ENCODE measurements around the gene SLC44A1. TPM values are rescaled to one million over a fixed set of nuclear protein-coding genes. Genes with fewer than 3 reads are reported as not detected.

Gene SLC44A1
- total and polyA plus RNA-seq, 12 donors = 6.8 to 73.1 (median 36.3) TPM

DNA sequence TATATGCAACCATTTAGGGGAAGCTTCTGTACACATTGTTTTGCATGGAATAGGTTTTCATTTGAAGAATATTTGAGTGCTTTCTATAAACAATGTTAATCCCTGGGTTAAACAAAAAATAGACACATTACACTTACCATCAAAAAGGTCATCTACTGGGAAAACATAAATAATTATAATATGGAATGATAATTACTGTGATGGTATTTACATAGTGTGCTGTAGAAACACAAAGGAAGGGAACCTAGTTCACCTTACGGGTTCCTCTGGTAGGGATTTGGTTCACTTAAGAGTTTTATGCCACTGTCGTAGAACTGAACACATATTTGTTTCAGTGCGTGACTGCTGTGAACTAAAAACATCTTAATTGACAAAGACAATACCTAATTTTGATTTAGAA lies 44.9 kb downstream of the SLC44A1 start:
- H3K4me1 ChIP-seq (replicated peaks in 1 of 2) = peaks cover 4 to 15% of the 10 kb centered on the region in 2 donors
- H3K27ac ChIP-seq = no peak overlapping the region
- intact Hi-C loops (cut with DNase I) = no loop called here
- WGBS, 4 donors = 90 to 99% (median 97%) methylated on average over 3 of the region's 3 CpGs
- no peak for DNase-seq
- no peak overlapping the region for H3K4me3 ChIP-seq
- H3K9me3 ChIP-seq (replicated peaks in 1 of 3) = no peaks in the 10 kb centered on the region
- no peak for TF ChIP-seq POLR2A (IDR thresholded peaks at IDR 0.05)
- TF ChIP-seq, protein P1, sequence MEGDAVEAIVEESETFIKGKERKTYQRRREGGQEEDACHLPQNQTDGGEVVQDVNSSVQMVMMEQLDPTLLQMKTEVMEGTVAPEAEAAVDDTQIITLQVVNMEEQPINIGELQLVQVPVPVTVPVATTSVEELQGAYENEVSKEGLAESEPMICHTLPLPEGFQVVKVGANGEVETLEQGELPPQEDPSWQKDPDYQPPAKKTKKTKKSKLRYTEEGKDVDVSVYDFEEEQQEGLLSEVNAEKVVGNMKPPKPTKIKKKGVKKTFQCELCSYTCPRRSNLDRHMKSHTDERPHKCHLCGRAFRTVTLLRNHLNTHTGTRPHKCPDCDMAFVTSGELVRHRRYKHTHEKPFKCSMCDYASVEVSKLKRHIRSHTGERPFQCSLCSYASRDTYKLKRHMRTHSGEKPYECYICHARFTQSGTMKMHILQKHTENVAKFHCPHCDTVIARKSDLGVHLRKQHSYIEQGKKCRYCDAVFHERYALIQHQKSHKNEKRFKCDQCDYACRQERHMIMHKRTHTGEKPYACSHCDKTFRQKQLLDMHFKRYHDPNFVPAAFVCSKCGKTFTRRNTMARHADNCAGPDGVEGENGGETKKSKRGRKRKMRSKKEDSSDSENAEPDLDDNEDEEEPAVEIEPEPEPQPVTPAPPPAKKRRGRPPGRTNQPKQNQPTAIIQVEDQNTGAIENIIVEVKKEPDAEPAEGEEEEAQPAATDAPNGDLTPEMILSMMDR (IDR thresholded peaks at IDR 0.05) = no peak
- no peaks in the 10 kb centered on the region for H3K36me3 ChIP-seq (replicated peaks in 1 of 2)
- H3K27me3 ChIP-seq = no peaks in the 10 kb centered on the region

DNA sequence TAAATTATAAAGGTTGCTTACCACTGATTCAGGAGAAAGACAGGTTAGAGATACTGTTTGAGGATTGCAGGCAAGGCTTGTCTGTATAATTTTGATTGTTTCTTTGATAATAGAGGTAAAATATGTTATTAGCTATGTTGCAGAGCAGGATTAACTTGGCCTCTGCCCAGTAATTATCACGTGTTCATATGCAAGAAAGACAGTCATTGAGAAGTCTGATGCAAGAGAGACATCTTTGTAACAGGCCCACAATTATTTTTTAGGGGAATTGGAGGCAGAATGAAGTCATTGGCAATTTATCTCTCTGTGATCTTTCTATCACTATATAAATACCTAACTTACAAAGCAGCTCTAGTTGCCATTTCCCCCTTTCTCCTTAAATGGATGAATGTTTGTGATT lies 46.0 kb downstream of the SLC44A1 start:
- peak in 2 of 7 donors; percentile 22 to 47 for DNase-seq
- 29 to 36% (median 31%) methylated on average over 1 of the region's 1 CpG for WGBS, 4 donors
- peaks cover 4 to 15% of the 10 kb centered on the region in 2 donors for H3K4me1 ChIP-seq (replicated peaks in 1 of 2)
- H3K27ac ChIP-seq = peak overlapping the region in 2 of 5 donors; percentile 12 to 62
- no peak overlapping the region for H3K4me3 ChIP-seq
- H3K27me3 ChIP-seq = no peaks in the 10 kb centered on the region
- H3K9me3 ChIP-seq (replicated peaks in 1 of 3) = no peaks in the 10 kb centered on the region
- intact Hi-C loops (cut with DNase I) = no loop called here
- no peaks in the 10 kb centered on the region for H3K36me3 ChIP-seq (replicated peaks in 1 of 2)
- no peak for TF ChIP-seq POLR2A (IDR thresholded peaks at IDR 0.05)
- TF ChIP-seq, protein P1 (IDR thresholded peaks at IDR 0.05) = no peak

DNA sequence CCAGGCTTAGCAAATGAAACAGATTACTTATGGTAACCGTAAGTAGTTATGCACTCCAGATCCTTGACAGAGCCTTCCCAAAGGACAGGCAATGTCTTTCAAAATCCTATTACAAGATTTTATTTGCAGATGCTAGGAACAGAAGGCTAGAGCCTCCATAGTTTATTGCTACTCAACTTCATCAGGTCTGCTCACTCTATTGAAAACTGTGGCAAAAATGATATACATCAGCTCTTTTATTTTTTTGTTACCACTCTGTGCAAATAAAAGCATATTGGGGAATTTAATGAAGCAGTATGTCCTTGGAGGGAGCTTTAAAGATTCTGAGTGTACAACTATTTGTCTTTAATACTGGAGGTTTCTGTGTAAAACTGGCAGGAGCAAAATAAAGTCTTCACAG lies 46.5 kb downstream of the SLC44A1 start:
- H3K36me3 ChIP-seq (replicated peaks in 1 of 2) = no peaks in the 10 kb centered on the region
- peaks cover 4 to 15% of the 10 kb centered on the region in 2 donors for H3K4me1 ChIP-seq (replicated peaks in 1 of 2)
- 88 to 91% (median 89%) methylated on average over 1 of the region's 1 CpG for WGBS, 4 donors
- no peak for DNase-seq
- intact Hi-C loops (cut with DNase I) = no loop called here
- no peaks in the 10 kb centered on the region for H3K9me3 ChIP-seq (replicated peaks in 1 of 3)
- H3K27me3 ChIP-seq = no peaks in the 10 kb centered on the region
- no peak overlapping the region for H3K4me3 ChIP-seq
- H3K27ac ChIP-seq = peak overlapping the region in 2 of 5 donors; percentile 12 to 62
- TF ChIP-seq, protein P1 (IDR thresholded peaks at IDR 0.05) = no peak
- no peak for TF ChIP-seq POLR2A (IDR thresholded peaks at IDR 0.05)

DNA sequence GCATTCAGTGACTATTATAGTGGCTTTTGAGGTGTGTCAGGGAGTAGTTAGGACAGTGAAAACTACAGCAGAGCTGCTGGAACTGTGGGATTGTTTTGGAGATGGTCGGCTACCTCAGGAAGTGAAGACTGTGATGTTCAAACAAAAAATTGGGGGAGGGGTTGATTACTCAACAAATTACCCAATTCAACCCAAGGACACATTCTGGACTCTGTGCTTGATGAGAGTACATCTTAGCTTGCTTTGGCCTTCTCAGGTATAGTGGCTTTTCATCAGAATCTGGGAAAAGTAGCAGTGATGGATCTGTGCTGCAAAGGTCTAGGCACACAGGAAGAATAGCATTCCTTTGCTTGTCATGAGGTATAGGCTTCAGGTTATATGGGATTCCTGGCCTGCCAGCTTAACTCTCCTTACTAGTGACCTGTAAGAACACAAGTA lies 47.0 kb downstream of the SLC44A1 start:
- intact Hi-C loops (cut with DNase I) = no loop called here
- H3K27ac ChIP-seq = peak overlapping the region in 2 of 5 donors; percentile 12 to 62

More for the DNA sequence above, 47.0 kb downstream of the SLC44A1 start:
- Histone ChIP-seq H3K4me1 (replicated peaks in 1 of 2) (peaks cover 5 to 15% of the 10 kb centered on the region in 2 donors), H3K9me3 (replicated peaks in 1 of 3) (no peaks in the 10 kb centered on the region), H3K4me3 (no peak overlapping the region), H3K27me3 (no peaks in the 10 kb centered on the region), H3K36me3 (replicated peaks in 1 of 2) (no peaks in the 10 kb centered on the region)
- no peak for TF ChIP-seq POLR2A (IDR thresholded peaks at IDR 0.05)
- TF ChIP-seq, protein P1 (IDR thresholded peaks at IDR 0.05) = no peak
- 33 to 43% (median 38%) methylated on average over 1 of the region's 1 CpG for WGBS, 4 donors
- no peak for DNase-seq

Measured in adrenal gland (tissue), 12 donors.